Chondrocyte (in vitro differentiated cells): ENCODE results near the gene DBF4B. TPM values are rescaled to one million over a fixed set of nuclear protein-coding genes. Genes with fewer than 3 reads are reported as not detected.
A peak's percentile ranks its signal among the peaks of the same experiment; 100 is the strongest.

ENCODE experiments used
- DNase-seq: peaks from one replicate; pipeline ENCODE4 v3.0.0; 2021; ENCODE audit warnings: mixed read lengths, low spot score
- H3K27ac Mint-ChIP-seq: one replicate; pipeline ENCODE4 v1.8.0; 2021; ENCODE audit warnings: mild to moderate bottlenecking, moderate library complexity, mixed read lengths; ENCODE audit not compliant: unreplicated experiment
- H3K27me3 Mint-ChIP-seq: 2 replicates; pipeline ENCODE4 v1.8.0; 2021; ENCODE audit warnings: low read depth, mixed read lengths
- H3K36me3 Mint-ChIP-seq: 2 replicates; pipeline ENCODE4 v1.8.0; 2021; ENCODE audit warnings: low read depth, mixed read lengths
- H3K4me1 Mint-ChIP-seq: 2 replicates; pipeline ENCODE4 v1.8.0; 2021; ENCODE audit warnings: low read depth, mild to moderate bottlenecking, mixed read lengths
- H3K4me3 Mint-ChIP-seq: one replicate; pipeline ENCODE4 v1.8.0; 2021; ENCODE audit warnings: mild to moderate bottlenecking, moderate library complexity, mixed read lengths; ENCODE audit not compliant: unreplicated experiment
- H3K9me3 Mint-ChIP-seq: 2 replicates; pipeline ENCODE4 v1.8.0; 2021; ENCODE audit warnings: low read depth, mixed read lengths
- CTCF ChIP-seq: fragments of 200-600 bp; sonication (generic); IDR thresholded peaks from 2 replicates; pipeline ENCODE4 v1.5.0; 2021; ENCODE audit warnings: antibody characterized with exemption, mild to moderate bottlenecking, moderate library complexity
- total RNA-seq: library from RNA; stranded (reverse); gene quantifications from 3 replicates; pipeline ENCODE4 v1.2.1, GENCODE V29; 2021

Gene DBF4B
- total RNA-seq, 1 donor from 2014 or later, result 5.5 TPM

DNA sequence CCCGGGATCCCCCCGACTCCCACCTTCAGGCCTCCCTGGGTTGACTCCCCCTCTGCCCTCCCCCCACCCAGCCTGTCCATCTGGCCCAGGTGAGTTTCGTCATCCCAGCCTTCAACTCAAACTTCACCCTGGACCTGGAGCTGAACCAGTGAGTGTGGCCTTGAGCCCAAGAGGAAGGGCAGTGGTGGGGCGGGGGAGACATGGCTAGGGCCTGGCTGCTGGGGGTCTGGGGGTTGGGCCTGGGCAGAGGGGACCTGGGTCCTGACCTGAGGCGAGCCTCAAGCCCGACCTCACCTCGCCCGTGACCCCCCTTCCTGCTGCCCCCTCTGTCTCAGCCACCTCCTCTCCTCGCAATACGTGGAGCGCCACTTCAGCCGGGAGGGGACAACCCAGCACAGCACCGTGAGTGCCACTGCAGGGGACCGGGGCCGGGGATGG is 61.2 kb downstream of the DBF4B start:
- DNase-seq, result peak; percentile 77
- H3K27me3 Mint-ChIP-seq, result peaks cover 3% of the 10 kb centered on the region
- no peak overlapping the region for H3K27ac Mint-ChIP-seq
- no peak overlapping the region for H3K4me3 Mint-ChIP-seq
- no peaks in the 10 kb centered on the region for H3K9me3 Mint-ChIP-seq
- no peak for TF ChIP-seq CTCF
- no peaks in the 10 kb centered on the region for H3K4me1 Mint-ChIP-seq
- H3K36me3 Mint-ChIP-seq, result no peaks in the 10 kb centered on the region

GRCh38 chr17:44770166-44770925 is 61.9 kb downstream of the DBF4B start:
- H3K36me3 Mint-ChIP-seq, result no peaks in the 10 kb centered on the region
- no peak for TF ChIP-seq CTCF
- no peak for DNase-seq
- no peaks in the 10 kb centered on the region for H3K9me3 Mint-ChIP-seq
- H3K4me3 Mint-ChIP-seq, result no peak overlapping the region
- H3K4me1 Mint-ChIP-seq, result peaks cover 3% of the 10 kb centered on the region
- peaks cover 3% of the 10 kb centered on the region for H3K27me3 Mint-ChIP-seq
- H3K27ac Mint-ChIP-seq, result no peak overlapping the region

- Mint-ChIP-seq H3K27me3 (peaks cover 3% of the 10 kb centered on the region), H3K4me1 (peaks cover 9% of the 10 kb centered on the region), H3K9me3 (no peaks in the 10 kb centered on the region), H3K4me3 (no peak overlapping the region), H3K27ac (no peak overlapping the region), H3K36me3 (no peaks in the 10 kb centered on the region)
- peak; percentile 77 for DNase-seq
- no peak for TF ChIP-seq CTCF
These were observed 64.0 kb downstream of the DBF4B start for GRCh38 chr17:44772308-44773045.

GRCh38 chr17:44773140-44773539 is 64.7 kb downstream of the DBF4B start:
- H3K9me3 Mint-ChIP-seq, result no peaks in the 10 kb centered on the region
- peaks cover 9% of the 10 kb centered on the region for H3K4me1 Mint-ChIP-seq
- no peak overlapping the region for H3K27ac Mint-ChIP-seq
- TF ChIP-seq CTCF, result no peak
- peak; percentile 76 for DNase-seq
- H3K4me3 Mint-ChIP-seq, result no peak overlapping the region
- H3K27me3 Mint-ChIP-seq, result peaks cover 3% of the 10 kb centered on the region
- no peaks in the 10 kb centered on the region for H3K36me3 Mint-ChIP-seq

- no peaks in the 10 kb centered on the region for H3K9me3 Mint-ChIP-seq
- peaks cover 14% of the 10 kb centered on the region for H3K4me1 Mint-ChIP-seq
- peak overlapping the region; percentile 83 for H3K4me3 Mint-ChIP-seq
- peak; percentile 95 for DNase-seq
- TF ChIP-seq CTCF, result peak; percentile 95
- H3K27me3 Mint-ChIP-seq, result peaks cover 3% of the 10 kb centered on the region
- H3K36me3 Mint-ChIP-seq, result no peaks in the 10 kb centered on the region
- peak overlapping the region; percentile 49 for H3K27ac Mint-ChIP-seq
These were observed 66.0 kb downstream of the DBF4B start for GRCh38 chr17:44774271-44775135.
